Loucy (cell line): Measurements from ENCODE around the gene DENND5A.

Experiments used
- H2AFZ ChIP-seq: fragments of 200-600 bp; sonication (generic); 2 replicates; pipeline ENCODE4 v1.6.0; 2016; ENCODE audit warnings: antibody characterized with exemption, mild to moderate bottlenecking, low read length, moderate library complexity
- H3F3A ChIP-seq: fragments of 200-600 bp; 2 replicates; pipeline ENCODE4 v1.6.0; 2016; ENCODE audit warnings: antibody characterized with exemption, low read depth, mild to moderate bottlenecking
- H3K27me3 ChIP-seq: fragments of 200-600 bp; sonication (generic); 2 replicates; pipeline ENCODE4 v1.6.1; 2014; ENCODE audit warnings: low read length, mild to moderate bottlenecking; ENCODE audit not compliant: insufficient read depth, poor library complexity, severe bottlenecking
- H3K36me3 ChIP-seq: fragments of 200-600 bp; sonication (generic); 2 replicates; pipeline ENCODE4 v1.6.1; 2016; ENCODE audit warnings: low read length; ENCODE audit not compliant: insufficient read depth
- H3K4me1 ChIP-seq: fragments of 200-600 bp; sonication (generic); 2 replicates; pipeline ENCODE4 v1.5.1; 2014; ENCODE audit warnings: low read length, mild to moderate bottlenecking; ENCODE audit not compliant: insufficient read depth, poor library complexity, severe bottlenecking
- H3K4me2 ChIP-seq: fragments of 200-600 bp; sonication (generic); 2 replicates; pipeline ENCODE4 v1.6.0; 2014; ENCODE audit warnings: antibody characterized with exemption, low read length, low read depth, mild to moderate bottlenecking; ENCODE audit not compliant: poor library complexity, severe bottlenecking
- H3K4me3 ChIP-seq: fragments of 200-600 bp; sonication (generic); 2 replicates; pipeline ENCODE4 v1.5.1; 2014; ENCODE audit warnings: low read length, mild to moderate bottlenecking, mixed read lengths; ENCODE audit not compliant: poor library complexity, severe bottlenecking
- H3K79me2 ChIP-seq: fragments of 200-600 bp; sonication (generic); 2 replicates; pipeline ENCODE4 v1.6.1; 2014; ENCODE audit warnings: low read length; ENCODE audit not compliant: insufficient read depth
- H3K9ac ChIP-seq: fragments of 200-600 bp; sonication (generic); 2 replicates; pipeline ENCODE4 v1.6.0; 2014; ENCODE audit warnings: mild to moderate bottlenecking, low read depth, low read length, moderate library complexity; ENCODE audit not compliant: poor library complexity, severe bottlenecking
- H3K9me2 ChIP-seq: fragments of 200-600 bp; sonication (generic); replicated peaks from 2 replicates; pipeline ENCODE4 v1.6.1; 2016; ENCODE audit warnings: low read depth, low read length, mixed read lengths
- H3K9me3 ChIP-seq: fragments of 200-600 bp; sonication (generic); 2 replicates; pipeline ENCODE4 v1.6.1; 2014; ENCODE audit warnings: mild to moderate bottlenecking, antibody characterized with exemption, low read length, low read depth; ENCODE audit not compliant: insufficient read depth
- H4K20me1 ChIP-seq: fragments of 200-600 bp; sonication (generic); 2 replicates; pipeline ENCODE4 v1.6.0; 2014; ENCODE audit warnings: antibody characterized with exemption, low read length, mild to moderate bottlenecking; ENCODE audit not compliant: insufficient read depth, poor library complexity, severe bottlenecking
- EZH2phosphoT487 ChIP-seq: fragments of 200-600 bp; IDR thresholded peaks from 2 replicates; pipeline ENCODE4 v1.6.1; 2018; ENCODE audit warnings: antibody characterized with exemption, mild to moderate bottlenecking, moderate library complexity, borderline replicate concordance
- TF ChIP-seq, protein P1 (sequence below): fragments of 200-600 bp; sonication (generic); conservative IDR thresholded peaks from 2 replicates; pipeline ENCODE4 v1.5.1; 2014; ENCODE audit warnings: mild to moderate bottlenecking, antibody characterized with exemption, low read length

DENND5A gene

DNA sequence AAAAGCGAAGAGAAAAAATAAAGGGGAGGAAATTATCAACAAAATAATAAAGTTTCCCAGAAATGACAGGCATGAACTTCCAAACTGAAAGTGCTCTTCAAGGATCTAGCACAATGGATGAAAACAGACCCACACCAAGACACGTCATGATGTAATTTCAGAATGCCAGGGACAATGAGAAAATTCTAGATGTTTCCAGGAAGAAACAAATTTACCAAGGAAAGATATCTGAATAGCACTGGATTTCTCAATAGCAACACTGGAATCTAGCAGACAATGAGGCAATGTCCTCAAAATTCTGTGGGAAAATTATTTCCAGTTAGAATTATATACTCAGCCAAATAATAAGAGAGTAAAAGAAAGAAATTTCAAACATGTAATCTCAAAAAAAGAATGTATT, 46.0 kb downstream of the DENND5A start:
- Histone ChIP-seq H3K9me3 (no peaks in the 10 kb centered on the region), H3K27me3 (no peaks in the 10 kb centered on the region), H2AFZ (no peak overlapping the region), H4K20me1 (no peaks in the 10 kb centered on the region), H3K4me1 (peaks cover 13% of the 10 kb centered on the region), H3K79me2 (peaks cover 18% of the 10 kb centered on the region), H3K9ac (no peak overlapping the region), H3K4me3 (no peak overlapping the region), H3K4me2 (no peak overlapping the region), H3K36me3 (no peaks in the 10 kb centered on the region), H3F3A (no peaks in the 10 kb centered on the region), H3K9me2 (no peaks in the 10 kb centered on the region)
- TF ChIP-seq, protein P1, sequence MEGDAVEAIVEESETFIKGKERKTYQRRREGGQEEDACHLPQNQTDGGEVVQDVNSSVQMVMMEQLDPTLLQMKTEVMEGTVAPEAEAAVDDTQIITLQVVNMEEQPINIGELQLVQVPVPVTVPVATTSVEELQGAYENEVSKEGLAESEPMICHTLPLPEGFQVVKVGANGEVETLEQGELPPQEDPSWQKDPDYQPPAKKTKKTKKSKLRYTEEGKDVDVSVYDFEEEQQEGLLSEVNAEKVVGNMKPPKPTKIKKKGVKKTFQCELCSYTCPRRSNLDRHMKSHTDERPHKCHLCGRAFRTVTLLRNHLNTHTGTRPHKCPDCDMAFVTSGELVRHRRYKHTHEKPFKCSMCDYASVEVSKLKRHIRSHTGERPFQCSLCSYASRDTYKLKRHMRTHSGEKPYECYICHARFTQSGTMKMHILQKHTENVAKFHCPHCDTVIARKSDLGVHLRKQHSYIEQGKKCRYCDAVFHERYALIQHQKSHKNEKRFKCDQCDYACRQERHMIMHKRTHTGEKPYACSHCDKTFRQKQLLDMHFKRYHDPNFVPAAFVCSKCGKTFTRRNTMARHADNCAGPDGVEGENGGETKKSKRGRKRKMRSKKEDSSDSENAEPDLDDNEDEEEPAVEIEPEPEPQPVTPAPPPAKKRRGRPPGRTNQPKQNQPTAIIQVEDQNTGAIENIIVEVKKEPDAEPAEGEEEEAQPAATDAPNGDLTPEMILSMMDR, result no peak
- TF ChIP-seq EZH2phosphoT487, result no peak

DNA sequence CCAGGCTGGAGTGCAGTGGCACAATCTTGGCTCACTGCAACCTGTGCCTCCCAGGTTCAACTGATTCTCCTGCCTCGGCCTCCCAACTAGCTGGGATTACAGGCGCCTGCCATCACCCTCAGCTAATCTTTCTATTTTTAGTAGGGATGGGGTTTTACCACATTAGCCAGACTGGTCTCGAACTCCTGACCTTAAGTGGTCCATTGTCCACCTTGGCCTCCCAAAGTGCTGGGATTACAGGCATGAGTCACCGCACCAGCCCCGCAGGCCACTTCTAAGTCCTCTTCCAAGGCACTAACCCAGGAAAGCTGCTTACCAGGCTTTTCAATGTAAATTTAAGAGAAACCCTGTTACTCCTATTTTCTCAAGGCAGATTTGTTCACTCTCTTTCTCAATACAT, 50.4 kb downstream of the DENND5A start:
- Histone ChIP-seq H3K9me3 (no peaks in the 10 kb centered on the region), H3K36me3 (no peaks in the 10 kb centered on the region), H3F3A (no peaks in the 10 kb centered on the region), H4K20me1 (no peaks in the 10 kb centered on the region), H3K9ac (no peak overlapping the region), H3K9me2 (no peaks in the 10 kb centered on the region), H3K27me3 (no peaks in the 10 kb centered on the region), H3K4me1 (peaks cover 13% of the 10 kb centered on the region), H3K4me2 (no peak overlapping the region), H2AFZ (no peak overlapping the region), H3K4me3 (no peak overlapping the region), H3K79me2 (peaks cover 26% of the 10 kb centered on the region)
- TF ChIP-seq, protein P1, result no peak
- no peak for TF ChIP-seq EZH2phosphoT487

DNA sequence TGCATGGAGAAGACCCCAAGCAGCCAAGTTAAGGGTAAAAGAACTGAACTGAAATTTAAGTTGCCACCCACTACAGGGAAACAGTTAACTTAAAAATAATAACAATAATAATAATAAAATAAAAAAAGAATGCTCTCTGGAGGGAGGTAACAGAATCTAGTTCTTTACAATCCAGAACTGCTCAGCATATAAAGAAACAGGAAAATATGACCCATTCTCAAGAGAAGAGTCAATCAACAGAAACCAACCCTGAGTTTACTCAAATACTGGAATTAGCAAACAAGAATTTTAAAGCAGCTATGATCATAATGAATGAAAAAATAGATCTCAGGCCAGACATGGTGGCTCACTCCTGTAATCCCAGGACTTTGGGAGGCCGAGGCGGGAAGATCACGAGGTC, 53.8 kb downstream of the DENND5A start:
- H3K79me2 ChIP-seq, result peaks cover 24% of the 10 kb centered on the region
- no peak overlapping the region for H2AFZ ChIP-seq
- no peaks in the 10 kb centered on the region for H3K9me3 ChIP-seq
- H3K4me1 ChIP-seq, result peaks cover 21% of the 10 kb centered on the region
- no peak overlapping the region for H3K4me2 ChIP-seq
- no peaks in the 10 kb centered on the region for H3K9me2 ChIP-seq
- no peaks in the 10 kb centered on the region for H3K36me3 ChIP-seq
- no peak for TF ChIP-seq EZH2phosphoT487
- TF ChIP-seq, protein P1, result no peak
- no peak overlapping the region for H3K9ac ChIP-seq
- no peaks in the 10 kb centered on the region for H3K27me3 ChIP-seq
- no peaks in the 10 kb centered on the region for H3F3A ChIP-seq
- no peak overlapping the region for H3K4me3 ChIP-seq
- H4K20me1 ChIP-seq, result no peaks in the 10 kb centered on the region
